HT-29 (cell line): ENCODE results near the gene USP44. TPM values are rescaled to one million over a fixed set of nuclear protein-coding genes. Genes with fewer than 3 reads are reported as not detected.
"Not testable (repeated sequence)": the region's sequence is repeated elsewhere in the genome, so short reads cannot be mapped to it uniquely, and the experiment has no call there.

Experiments
- DNase-seq: peaks from one replicate; pipeline ENCODE4 v3.0.0-alpha.2; 2015; ENCODE audit warnings: low spot score
- total RNA-seq: library from RNA; depleted of rRNA; stranded (reverse); fragments of >200 nt; shearing (Covaris generic); gene quantifications from 2 replicates; pipeline ENCODE4 v1.2.3, GENCODE V29; 2014; rRNA removed

USP44 gene
- not detected in 2 replicates for total RNA-seq

DNA sequence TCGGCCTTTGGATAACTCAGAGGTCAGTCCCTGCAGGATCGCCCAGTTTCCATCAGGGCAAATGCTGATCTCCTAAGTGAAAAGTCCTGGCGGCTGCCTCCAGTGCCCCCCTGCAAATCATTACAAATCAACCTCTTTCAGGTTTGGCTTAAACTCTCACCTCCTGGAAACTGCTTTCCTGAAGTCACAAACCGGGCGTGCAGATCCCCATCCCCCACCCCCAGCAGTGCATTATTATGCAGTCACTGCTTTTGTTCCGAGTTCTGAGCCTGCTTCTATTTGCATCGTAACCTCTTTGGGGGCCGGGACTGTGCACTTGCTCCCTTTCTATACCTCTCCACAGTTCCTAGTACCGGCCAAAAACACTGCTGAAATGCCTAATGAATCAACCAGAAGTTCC, at the start of gene USP44:
TSS of gene USP44 (minus strand) at position 172 of the 400 bp plus-strand sequence. CDS start 17,220 bp downstream, outside the sequence.
- no peak for DNase-seq

DNA sequence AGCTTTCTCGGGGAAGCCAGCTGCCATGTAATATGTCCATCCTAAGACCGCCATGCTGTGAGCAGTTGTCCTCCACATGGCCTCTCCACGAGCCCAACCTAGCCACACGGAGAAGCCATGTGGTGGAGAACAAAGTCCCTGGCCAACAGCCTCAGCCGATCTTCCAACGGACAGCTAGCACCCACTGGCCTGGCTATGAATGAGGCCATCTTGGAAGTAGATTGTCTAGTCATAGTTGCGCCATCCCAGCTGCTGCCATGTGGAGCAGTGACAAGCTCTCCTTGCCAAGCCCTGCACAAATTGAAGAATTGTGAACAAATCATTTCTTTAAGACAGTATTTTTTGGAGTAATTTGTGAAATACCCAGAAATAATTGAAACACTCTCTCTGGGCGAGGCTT, 49.3 kb upstream of the USP44 start:
- no peak for DNase-seq

DNA sequence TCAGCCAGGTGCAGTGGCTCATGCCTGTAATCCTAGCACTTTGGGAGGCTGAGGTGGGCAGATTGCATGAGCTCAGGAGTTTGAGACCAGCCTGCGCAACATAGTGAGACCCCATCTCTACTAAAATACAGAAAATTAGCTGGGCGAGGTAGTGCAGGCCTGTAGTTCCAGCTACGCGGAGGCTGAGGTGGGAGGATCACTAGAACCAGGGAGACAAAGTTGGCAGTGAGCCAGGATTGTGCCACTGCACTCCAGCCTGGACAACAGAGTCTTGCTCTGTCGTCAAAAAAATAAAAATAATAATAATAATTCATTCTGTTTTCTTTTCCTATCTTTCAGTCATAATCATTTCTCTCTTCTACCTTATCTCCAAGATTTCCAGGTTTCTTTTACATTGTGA, 48.6 kb upstream of the USP44 start:
- no peak for DNase-seq

DNA sequence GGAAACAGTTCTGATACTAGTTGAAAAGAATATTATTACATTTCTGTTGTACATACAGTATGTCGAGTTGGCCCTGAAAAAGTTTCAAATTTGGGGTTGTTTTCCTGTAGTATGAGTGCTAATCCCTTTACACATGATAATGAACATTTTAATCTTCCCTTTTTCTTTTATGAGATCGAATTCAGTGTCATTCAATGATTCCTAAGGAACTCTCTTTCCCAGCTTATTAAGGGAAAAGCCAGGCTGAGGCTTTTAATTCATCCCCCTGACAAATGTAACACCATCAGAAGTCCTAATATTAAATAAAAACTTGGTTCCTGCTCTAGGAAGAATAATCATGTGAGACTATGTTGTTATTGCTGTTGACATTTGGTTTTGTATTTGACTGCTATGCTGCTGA, 42.9 kb upstream of the USP44 start:
- DNase-seq, result no peak

DNA sequence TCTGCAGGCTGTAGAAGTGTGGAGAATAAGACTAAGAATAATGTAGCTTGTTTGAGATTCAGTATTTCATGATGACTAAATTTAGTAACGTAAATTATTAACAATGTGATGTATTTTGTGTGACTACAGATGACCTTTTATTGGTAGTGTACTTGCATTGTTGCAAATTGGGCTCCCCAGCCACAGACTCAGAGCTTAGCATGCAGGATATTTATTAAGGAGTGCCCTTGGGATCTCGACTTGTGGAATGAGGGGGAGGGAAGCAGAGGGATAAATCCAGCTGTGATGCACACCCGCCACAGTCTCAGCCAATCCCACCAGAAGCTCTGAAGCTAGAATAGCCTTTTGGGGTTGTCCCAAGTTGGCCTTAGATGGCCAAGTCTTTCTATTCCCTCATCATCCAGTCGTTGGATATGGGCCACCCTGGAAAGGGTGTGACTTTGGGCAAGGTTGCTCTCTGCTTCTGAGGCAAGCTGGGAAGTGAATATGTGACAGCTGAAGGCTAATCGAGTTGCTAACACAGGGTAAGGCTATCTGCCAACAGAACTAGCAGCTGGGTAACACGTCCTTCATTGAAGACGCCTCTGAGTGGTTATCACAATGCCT, 42.1 kb upstream of the USP44 start:
- no peak for DNase-seq

DNA sequence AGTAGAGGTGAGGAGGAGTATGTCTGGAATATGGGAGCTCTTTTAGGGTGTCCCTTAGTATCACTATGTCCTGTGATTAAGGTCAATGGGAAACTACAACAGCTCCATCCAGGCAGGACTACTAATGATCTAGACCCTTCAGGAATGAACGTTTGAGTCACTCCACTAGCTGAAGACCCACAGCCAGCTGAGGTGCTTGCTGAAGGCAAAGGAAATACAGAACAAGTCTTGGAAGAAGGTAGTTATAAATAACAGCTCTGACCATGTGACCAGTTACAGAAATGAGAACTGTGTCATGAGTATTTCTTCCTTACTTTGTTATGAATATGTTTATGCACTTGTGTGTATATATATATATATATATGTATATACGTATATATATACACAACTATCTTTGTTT, 40.5 kb upstream of the USP44 start:
- DNase-seq, result no peak

DNA sequence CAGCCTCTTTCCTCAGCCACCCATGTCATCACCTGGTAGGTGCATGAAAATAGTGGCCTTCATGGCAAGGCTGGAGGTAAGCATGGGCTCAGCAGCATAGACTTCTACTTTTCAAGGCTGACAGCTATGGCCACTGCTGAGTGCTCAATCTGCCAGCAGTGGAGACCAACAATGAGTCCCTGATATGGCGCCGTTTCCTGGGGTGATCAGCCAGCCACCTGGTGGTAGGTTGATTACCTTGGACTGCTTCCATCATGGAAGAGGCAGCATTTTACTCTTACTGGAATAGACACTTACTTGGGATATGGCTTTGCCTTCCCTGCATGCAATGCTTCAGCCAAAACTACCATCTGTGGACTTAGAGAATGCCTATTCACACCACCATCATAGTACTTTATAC, 39.5 kb upstream of the USP44 start:
- no peak for DNase-seq

DNA sequence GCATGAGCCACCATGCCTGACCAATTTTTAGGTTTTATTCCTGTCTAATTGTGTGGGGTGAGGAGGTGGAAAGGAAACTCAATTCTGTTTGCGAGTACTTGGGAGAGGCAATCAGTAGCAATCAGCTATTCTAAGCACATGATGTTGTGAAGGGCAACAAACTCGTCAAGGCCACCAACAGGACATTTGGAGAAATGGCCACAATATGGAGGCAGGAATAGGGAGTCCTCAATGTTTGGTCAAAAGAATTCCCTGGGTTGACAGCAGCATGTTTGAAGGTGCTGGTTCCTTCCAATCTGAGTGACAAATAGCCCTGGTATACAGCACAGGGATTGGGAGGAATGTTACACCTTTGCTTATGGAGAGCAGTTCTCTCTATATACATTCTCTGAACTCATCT, 32.7 kb upstream of the USP44 start:
- no peak for DNase-seq

DNA sequence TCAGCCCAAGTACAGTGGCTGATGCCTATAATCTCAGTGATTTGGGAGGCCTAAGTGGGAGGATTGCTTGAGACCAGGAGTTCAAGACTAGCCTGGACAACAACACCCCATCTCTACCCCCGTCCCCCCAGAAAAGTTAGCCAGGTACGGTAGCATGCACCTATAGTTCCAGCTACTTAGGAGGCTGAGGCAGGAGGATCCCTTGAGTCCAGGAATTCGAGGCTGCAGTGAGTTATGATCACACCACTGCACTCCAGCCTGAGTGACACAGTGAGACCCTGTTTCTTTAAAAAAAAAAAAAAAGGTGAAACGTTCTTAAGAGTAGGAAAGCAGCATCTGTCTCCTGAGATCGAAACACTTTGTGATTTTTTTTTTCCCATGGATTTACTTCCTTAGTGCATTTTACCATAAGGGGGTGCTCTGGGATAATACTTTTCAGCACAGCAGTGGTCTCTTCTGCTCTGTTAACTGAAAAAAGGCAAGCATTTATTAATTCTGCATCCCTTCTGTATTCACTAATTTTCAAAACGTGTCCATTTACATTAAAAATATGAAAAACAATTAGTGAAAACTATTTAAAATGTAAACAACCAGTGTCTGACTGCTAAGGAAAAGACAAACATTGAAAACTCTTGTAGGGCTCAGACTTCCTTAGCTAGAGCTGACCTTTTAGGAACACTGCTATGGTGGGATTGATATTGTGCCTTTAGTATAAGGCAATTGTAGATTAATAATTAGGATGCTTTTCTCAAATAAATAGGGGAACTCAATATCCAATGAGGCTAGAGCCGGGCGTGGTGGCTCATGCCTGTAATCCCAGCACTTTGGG, 31.2 kb upstream of the USP44 start:
- peak; percentile 63 for DNase-seq

DNA sequence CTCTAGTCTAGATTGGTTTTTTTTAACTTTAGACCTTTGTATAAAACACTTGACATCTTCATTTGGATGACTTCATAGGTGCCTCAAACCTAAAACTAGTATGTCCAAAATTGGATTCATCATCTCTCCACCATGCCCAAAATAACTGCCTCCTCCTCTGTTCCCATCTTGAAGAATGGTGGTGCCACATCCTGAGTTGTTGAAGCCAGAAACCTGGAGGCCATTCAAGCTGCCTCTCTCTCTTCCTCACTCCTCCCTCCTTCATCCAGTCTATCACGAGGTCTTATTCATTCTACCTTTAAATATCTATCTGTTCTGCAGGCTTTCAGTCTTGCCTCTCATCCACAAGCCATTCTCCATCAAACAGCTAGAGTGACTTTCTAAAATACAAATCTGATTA, 26.5 kb upstream of the USP44 start:
- no peak for DNase-seq

DNA sequence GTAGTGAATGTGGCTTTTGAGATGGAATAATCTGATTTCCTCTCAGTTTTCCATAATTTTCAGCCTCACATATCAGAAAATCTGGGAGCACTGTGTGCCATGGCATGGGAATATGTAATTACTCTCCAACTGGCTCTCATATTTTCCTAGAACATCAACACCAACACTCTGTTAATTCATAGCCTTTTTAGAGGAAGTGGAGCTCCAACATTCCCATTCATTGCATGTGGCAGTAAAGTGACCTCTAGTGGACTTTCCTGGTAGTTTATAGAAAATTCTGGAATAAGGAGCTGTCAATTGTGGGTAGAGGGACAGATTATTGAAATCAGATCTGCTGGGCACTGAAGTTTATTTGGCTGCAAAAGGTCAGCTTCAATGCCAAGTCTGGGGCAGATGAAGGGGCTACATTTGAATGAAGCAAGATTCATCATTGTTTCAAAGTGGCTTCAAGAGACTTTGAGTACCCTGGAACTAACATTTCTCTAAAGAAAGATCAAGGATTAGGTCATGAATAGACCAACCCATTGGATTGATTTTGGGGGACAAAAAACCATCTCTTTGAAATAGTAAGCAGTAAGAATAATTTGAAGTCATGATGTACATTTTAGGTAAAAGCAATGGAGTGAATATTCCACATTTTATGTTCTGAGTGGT, 23.6 kb upstream of the USP44 start:
- peak; percentile 75 for DNase-seq

DNA sequence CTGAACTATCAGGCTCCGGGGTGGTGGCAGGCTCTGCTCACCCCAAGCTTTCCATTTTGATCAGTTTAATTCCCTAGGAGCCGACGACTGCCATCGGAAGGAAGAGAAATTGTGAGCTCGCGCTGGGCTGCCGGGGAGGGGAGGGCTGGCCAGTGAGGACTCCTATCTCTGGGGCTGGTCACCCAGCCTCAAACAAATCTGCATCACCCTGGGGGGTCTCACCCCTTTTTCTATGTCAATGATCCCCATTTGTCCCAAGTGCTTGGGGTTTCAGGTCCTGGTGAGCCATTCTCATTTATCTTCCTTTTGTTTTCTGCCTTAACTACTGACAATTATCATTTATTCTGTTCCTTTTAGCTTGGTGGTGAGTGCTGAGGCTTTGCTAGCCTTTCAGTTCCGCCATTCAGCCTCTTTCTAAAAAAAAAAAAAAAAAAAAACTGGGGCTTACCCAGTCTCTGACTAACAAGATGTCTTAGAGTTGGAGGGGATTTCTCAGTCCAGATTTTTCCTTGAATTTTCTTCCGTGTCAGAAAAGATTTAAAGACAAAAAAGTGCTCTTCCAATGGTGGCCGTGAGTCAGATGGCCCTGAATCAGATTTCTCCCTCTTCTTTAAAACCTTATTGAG, 22.8 kb upstream of the USP44 start:
- no peak for DNase-seq

DNA sequence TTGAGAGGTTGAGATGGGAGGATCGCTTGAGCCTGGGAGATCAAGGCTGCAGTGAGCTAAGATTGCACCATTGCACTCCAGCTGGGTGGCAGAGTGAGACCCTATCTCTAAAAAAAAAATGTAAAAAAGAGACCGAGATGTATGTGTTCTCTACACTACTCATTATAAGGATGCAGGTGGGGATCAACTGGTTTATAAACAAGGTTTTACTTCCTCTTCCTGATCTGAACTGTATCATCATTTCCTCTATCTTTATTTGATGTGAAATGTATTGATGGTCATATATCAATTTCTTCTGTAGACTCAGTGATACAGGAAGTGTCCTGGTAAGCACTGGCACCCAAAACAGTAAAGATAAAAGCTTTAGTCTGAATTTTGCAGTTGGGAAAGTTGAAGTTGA, 20.1 kb upstream of the USP44 start:
- no peak for DNase-seq

DNA sequence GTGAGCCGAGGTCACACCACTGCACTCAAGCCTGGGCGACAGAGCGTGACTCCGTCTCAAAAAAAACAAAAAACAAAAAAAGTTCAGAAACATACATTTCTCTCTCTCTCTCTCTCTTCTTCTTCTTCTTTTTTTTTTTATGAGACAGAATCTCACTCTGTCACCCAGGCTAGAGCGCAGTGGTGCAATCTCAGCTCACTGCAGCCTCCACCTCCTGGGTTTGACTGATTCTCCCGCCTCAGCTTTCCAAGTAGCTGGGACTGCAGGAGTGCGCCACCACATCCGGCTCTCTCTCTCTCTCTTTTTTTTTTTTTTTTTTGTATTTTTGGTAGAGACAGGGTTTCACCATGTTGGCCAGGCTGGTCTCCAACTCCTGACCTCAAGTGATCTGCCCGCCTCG, 16.8 kb upstream of the USP44 start:
- DNase-seq, result not testable (repeated sequence)

DNA sequence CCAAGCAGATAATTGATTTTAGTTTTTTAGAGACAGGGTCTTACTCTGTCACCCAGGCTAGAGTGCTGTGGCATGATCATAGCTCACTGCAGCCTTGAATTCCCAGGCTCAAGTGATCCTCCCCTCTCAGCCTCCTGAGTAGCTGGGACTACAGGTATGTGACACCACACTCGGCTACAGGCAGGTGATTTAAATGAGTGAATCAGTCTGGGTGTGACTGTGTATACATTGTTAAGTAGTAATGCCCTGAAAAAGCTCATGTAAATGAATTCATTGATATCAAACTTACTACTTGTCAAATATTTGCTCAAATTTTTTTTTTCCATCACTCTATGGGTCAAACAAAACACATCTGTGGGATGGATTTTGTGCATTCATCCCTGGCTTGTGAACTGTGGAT, 6.3 kb upstream of the USP44 start:
- DNase-seq, result no peak

DNA sequence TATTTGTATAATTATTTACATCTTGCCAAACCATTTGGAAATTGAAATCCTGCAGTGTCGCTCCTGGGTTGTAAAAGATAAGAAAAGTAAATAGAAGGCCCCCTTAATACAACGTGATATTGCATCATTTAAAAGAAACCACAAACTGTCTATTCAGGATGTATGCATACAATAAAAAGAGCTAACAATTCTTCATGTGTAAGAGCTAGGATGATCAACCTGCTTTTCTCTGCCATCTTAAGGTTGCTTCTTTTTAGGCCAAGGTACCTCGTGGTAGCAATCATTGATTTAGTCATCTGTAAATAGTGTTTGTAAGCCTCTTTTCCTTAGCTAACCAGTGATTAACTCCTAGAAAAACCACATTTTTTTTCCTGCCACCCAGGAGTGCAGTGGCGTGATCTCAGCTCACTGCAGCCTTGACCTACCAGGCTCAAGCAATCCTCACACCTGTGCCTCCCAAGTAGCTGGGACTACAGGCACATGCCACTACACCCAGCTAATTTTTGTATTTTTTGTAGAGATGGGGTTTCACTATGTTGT, 3.3 kb upstream of the USP44 start:
- no peak for DNase-seq

DNA sequence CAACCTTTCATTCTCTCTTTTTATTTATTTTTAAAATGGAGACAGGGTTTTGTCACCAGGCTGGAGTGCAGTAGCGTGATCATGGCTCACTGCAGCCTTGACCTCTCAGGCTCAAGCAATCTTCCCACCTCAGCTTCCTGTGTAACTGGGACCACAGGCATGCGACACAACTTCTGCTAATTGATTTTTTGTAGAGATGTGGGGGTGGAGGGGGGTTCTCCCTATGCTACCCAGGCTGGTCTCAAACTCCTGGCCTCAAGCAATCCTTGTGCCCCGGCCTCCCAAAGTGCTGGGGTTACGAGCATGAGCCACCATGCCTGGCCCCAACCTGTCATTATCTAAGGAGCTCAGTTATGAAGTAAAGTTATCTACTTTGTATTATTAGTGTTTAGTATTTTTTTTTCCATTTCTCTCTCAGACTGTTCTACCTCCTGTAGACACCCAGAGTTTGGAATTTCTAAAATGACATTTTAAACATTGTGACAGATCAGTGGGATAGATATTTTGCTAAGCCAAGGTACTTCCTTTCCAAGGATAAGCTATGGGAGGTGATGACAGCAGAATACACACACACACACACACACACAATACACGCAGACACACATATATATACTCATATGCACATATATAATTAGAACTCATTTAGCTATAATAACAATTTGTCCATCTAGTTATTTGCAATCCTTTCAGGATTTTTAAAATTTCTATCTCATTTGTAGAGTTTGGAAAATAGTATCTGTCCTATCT, 2.1 kb upstream of the USP44 start:
- no peak for DNase-seq

DNA sequence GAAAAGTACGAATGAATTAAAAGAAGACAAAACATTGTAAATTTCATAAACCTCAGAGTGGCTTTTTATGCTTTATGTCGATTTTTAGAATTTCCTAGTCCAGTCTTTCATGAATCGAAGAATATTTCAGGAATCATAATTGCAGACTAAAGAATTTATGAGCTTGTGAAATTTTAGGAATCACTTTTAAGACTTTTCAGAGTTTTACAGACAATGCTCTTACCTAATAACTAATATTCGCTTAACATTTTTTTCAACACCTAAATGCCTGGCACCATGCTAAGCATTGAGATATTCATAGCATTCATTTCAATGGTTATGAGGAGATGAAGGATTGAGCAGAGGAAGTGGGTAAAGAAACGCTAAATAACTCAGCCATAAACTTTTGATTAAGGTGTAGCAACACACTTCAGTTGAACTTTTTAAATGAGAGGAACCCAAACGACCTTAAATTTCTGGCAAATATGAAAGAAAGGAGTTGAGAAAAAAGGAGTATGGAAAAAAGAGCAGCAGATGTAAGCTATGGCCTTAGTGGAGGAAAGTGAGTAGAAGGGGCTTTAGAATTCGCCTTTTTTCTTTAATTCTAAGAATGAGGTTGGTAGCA, 739 bp upstream of the USP44 start:
- no peak for DNase-seq

DNA sequence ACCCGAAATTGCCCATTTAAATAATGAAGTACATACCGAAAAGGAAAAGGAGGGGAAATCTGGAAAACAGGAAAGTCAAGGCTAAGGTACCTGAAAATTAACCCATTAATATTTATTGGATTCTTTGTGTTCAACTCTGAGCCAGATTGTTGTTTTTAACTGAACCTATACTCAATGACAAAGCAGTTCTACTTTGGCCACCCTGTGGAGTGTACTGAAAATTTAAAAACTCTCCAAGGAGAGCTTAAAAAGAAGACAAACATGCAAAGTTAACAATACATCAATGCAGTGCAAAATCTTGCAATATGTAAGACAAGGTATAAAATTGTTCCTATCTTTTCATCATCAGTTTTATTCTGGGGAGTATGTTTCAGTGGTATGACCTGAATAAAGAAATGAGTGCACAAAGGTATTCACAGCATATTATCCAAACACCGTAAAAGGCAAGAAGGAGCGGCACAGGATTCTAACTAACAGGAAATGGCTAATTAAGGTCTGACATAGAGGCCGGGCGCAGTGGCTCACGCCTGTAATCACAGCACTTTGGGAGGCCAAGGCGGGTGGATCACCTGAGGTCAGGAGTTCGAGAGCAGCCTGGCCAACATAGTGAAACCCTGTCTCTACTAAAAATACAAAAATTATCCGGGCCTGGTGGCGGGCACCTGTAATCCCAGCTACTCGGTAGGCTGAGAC, 1.7 kb downstream of the USP44 start:
- no peak for DNase-seq
